NCI-H226 (cell line): Measurements from ENCODE around the gene SULT1E1.
"Not testable (repeated sequence)": the region's sequence is repeated elsewhere in the genome, so short reads cannot be mapped to it uniquely, and the experiment has no call there.

Experiments used
- DNase-seq: peaks from one replicate; pipeline ENCODE4 v3.0.0-alpha.2; 2015

Gene SULT1E1

GRCh38 chr4:69838977-69839376 lies 21.0 kb downstream of the SULT1E1 start:
- DNase-seq, result no peak

- no peak for DNase-seq
Observed at GRCh38 chr4:69836287-69836686, 23.7 kb downstream of the SULT1E1 start.

- DNase-seq, result no peak
Observed at GRCh38 chr4:69835766-69836165, 24.2 kb downstream of the SULT1E1 start.

DNA sequence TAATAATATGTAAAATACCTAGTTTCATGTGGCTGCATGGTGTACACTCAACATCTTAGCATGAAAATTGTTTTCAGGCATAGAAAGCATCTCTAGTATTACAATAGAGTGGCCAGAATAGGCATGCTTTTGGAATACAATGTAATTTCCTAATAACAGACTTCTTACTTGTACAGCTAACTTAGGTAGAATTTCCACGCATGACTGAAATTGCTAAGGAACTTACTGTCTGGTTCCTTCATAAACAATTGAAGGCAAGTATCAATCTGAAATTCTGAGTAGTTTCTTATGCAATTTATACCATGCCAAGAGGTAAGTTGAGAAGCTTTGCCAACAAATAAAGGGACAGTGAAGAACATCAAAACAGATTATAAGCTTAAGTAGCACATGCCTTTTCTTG lies 26.7 kb downstream of the SULT1E1 start:
- no peak for DNase-seq

DNA sequence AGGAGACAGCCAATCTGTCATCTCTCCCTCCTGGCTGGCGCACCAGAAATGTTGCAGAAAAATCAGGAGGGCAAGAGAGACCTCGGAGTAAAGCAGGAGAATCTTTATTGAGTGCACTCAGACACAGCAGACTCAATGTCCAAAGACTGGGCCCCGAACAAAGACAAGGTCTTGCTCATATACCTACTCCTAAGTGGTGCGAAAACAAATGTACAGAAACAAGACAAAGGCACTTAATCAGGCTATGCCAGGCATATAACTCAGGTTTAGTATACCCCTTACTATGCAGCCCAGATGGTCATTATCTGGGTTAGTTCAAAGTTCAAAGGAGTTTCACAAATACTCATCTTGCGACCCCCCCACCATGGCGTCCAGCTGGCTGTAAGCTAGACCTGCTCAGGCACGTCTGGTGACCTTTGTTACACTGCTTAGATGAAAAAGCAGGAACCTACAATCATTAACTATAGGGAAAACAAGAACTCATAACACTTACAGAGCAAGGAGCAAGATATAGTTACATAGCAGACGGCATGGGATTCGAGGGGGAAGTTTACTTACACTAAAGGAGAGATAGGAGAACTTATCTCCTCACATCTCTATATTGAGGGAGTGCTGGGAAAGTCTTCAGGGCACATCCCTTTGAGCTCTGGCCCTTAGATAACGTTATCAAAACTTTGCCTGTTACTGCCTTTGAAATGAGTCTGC lies 27.5 kb downstream of the SULT1E1 start:
- DNase-seq, result no peak

GRCh38 chr4:69831646-69832325 lies 28.2 kb downstream of the SULT1E1 start:
- DNase-seq, result no peak

- no peak for DNase-seq
Observed at GRCh38 chr4:69831270-69831627, 28.7 kb downstream of the SULT1E1 start.

DNA sequence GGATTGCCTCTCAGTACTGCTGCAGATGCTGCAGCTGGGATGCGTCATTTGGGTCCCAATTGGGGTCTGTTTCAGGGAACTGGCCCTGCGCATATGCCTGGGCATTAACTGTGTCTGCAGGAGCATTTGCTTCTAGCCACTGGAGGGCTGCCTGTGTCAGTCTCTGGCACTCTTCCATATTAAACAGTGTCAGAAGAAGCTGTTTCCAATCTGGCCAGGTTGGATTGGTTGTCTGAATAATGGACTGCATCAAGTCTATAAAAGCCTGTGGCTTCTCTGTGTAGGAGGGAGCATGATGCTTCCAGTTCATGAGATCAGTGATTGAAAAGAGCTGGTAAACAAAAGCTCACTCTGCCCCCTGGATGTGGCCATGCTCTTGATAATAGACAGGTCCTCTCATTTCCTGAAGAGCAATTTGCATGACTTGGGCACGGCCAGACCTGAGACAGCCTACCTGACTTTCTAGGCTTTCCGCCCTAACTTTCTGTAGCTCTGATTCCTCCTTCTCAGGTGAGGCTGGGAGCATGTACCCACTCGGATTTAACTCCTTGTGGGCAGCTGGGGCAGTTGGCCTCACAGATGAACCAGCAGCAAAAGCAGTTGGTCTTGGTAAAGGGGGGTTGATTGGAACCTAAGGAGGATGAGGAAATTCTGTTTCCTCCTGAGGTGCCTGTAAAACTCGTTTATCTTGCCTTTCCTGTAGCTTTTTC lies 29.2 kb downstream of the SULT1E1 start:
- DNase-seq, result peak; percentile 4

DNA sequence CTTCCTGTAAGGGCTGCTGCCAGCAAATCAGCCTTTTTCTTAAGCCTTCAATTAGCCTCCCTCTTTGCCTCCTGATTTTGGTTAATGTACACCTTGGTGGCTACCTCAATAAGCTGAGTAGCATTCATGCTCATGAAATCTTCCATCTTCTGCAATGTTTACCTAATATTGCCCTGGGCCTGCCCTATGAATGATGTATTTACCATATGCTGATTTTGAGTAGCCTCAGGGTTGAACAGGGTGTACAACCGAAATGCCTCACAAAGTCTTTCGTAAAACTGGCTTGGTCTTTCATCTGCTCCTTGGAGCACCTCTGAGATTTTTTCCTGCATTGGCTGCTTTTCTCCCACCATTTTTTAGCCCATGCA lies 29.8 kb downstream of the SULT1E1 start:
- DNase-seq, result no peak

DNA sequence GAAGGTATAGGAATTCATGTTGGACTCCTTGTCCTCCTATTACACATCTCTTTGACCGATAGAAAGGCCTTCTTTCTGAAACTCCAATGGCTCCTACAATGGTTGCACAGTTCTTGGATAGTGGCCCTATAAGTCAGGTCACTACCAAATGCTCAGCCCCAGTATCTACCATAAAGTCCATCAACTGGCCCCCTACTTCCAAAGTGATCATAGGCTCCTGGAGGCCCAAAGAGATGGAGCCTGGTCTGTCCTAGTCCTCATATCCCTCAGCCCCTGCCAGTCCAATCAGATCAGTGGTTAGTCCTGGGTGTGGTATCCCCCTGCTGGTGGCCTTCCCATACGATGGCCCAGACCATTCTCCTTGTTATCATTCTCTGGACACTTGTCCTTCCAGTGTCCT lies 30.3 kb downstream of the SULT1E1 start:
- no peak for DNase-seq

DNA sequence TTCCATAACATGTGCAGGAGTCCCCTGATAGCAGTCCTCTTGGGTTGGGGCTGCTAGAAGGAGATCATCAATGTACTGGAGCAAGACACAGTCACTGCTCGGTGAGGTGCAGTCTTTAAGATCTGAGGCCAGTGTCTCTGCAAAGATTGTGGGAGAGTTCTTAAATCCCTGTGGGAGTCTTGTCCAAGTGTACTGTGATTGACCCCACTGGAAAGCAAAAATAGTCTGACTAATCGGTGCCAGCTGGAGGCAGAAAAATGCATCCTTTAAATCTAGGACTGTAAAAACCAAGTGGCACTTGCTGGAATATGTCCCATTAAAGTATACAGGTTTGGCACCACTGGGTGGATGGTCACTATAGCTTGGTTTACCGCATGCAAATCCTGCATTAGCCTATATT lies 31.1 kb downstream of the SULT1E1 start:
- DNase-seq, result no peak

DNA sequence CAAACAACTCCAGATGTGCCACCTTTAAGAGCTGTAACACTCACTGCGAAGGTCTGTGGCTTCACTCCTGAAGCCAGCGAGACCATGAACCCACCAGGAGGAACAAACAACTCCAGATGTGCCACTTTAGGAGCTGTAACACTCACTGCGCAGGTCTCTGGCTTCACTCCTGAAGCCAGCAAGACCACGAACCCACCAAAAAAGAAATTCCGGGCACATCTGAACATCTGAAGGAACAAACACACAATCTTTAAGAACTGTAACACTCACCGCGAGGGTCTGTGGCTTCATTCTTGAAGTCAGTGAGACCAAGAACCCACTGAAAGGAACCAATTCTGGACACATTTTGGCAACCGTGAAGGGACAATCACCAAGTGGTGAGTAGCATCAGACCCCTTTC lies 34.9 kb downstream of the SULT1E1 start:
- not testable (repeated sequence) for DNase-seq

- DNase-seq, result no peak
Observed at GRCh38 chr4:69823481-69824186, 36.3 kb downstream of the SULT1E1 start.

GRCh38 chr4:69823048-69823447 lies 36.9 kb downstream of the SULT1E1 start:
- no peak for DNase-seq

- no peak for DNase-seq
Observed at GRCh38 chr4:69822198-69822597, 37.7 kb downstream of the SULT1E1 start.

DNA sequence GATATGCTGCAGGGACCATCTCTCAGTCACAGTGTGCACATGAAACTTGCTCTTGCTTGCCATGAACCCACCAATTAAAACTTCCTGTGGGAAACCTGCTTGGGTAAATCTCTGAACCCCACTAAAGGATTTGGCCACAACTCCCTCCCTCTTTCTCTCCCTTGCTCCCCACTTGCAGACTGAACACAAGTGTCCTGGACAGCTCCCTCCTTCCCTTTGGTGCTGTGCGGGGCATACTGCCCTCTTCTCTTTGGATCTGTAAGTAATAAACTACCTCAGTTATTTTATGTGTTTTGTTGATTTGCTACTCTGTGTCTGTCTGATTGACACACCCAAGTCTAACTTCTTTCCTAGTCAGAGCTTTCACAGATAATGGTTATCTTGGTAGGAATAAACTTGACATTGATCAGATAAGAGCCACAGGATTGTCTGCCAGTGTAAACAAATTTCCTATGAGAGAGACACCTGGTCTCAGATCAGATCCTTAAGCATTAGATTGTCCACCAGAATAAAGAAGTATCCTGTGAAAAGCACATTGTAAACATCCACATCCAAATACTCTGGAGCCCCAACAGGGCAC lies 41.8 kb downstream of the SULT1E1 start:
- no peak for DNase-seq

- no peak for DNase-seq
Observed at GRCh38 chr4:69816236-69816635, 43.7 kb downstream of the SULT1E1 start.

GRCh38 chr4:69813628-69814027 lies 46.3 kb downstream of the SULT1E1 start:
- no peak for DNase-seq

DNA sequence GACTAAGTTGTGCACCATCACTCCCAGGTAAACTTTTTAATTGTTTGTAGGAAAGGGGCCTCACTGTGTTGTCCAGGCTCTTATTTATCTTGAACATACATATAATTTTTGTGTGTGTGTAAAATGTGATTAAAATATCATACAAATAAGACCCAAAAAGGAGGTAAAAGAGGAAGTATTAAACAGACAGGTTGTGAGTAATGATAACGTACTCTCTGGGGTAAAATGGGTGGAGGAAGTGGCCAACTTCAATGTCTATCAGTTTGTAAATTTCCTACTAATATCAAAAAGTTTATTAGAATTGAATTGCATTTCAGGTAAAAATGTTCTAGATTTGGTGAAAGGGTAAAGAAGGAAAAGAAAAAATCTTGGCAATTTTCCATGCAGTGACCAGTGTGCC lies 48.8 kb downstream of the SULT1E1 start:
- no peak for DNase-seq

GRCh38 chr4:69800599-69800998 lies 59.3 kb downstream of the SULT1E1 start:
- peak; percentile 51 for DNase-seq

- DNase-seq, result no peak
Observed at GRCh38 chr4:69799337-69799736, 60.6 kb downstream of the SULT1E1 start.

DNA sequence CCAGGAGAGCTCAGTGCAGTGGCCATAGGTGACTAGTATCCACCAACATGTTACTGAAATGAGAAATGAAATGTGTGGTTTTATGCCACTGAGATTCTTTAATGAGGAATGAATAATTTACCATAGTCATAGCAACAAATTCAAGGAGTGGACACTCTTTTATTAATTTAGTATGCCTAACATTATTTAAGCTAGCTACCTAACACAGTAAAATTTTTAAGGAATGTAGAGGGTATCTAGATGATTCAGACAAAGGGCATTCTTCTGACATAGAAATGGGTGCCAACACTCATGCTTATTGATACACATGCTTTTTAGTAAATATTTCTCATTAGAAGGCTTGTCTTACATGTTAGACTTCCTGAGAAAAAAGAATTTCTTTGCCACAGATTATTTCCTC lies 66.2 kb downstream of the SULT1E1 start:
- no peak for DNase-seq
